ENCODE results near the gene CFD. TPM values are rescaled to one million over a fixed set of nuclear protein-coding genes. Genes with fewer than 3 reads are reported as not detected.
A peak's percentile ranks its signal among the peaks of the same experiment; 100 is the strongest.

The CFD gene
- total and polyA plus RNA-seq, 2 experiments from 2014 or later, result 0.90 to 4.7 TPM

DNA sequence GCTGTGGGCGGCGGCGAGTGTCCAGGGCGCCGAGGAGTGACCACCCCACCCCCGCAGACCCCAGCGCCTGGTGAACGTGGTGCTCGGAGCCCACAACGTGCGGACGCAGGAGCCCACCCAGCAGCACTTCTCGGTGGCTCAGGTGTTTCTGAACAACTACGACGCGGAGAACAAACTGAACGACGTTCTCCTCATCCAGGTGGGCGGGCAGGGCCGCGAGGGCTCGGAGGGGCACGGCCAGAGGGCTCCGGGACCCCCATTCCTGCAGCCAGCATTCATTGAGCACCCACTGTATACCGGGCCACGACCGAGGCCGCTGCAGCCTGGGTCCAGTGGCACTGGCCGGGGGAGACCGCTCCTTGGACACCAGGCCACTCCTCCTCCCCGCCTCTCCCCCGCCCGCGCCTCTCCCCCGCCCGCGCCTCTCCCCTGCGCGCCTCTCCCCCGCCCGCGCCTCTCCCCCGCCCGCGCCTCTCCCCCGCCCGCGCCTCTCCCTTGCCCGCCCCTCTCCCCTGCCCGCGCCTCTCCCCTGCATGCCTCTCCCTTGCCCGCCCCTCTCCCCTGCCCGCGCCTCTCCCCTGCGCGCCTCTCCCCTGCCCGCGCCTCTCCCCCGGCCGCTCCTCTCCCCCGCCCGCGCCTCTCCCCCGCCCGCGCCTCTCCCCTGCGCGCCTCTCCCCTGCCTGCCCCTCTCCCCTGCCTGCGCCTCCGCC is 15.5 kb upstream of the CFD start:
- H3K79me2 ChIP-seq (replicated peaks; ENCODE audit: insufficient read depth), result no peaks in the 10 kb centered on the region
- no peak for DNase-seq (ENCODE audit: low spot score)
- Mint-ChIP-seq H3K9me3 (peaks cover 4% of the 10 kb centered on the region; the same call in 2 of the 3 replicates), H3K36me3 (ENCODE audit: low read depth) (no peaks in the 10 kb centered on the region; the same call in 2 of the 3 replicates), H3K27ac (no peak overlapping the region), H3K4me1 (peaks cover 2% of the 10 kb centered on the region; the same call in 1 of the 3 replicates), H3K4me3 (no peak overlapping the region), H3K27me3 (ENCODE audit: insufficient read depth, low read depth, poor library complexity) (peaks cover 33% of the 10 kb centered on the region)
- H3K27ac ChIP-seq (ENCODE audit: low read depth), result no peak overlapping the region
- peak overlapping the region; percentile 76; the same call in 1 of the 2 replicates for H2AFZ ChIP-seq
- H3K27me3 ChIP-seq (ENCODE audit: insufficient read depth), result peaks cover 27% of the 10 kb centered on the region
- ATAC-seq, result peak; percentile 15
- H3K9me2 ChIP-seq (ENCODE audit: insufficient read depth), result no peaks in the 10 kb centered on the region
- peak overlapping the region; percentile 49 for H3K4me3 ChIP-seq
- H3F3A ChIP-seq (replicated peaks; ENCODE audit: low read depth), result peaks cover 5% of the 10 kb centered on the region; the same call in 1 of the 2 replicates
- H3K4me1 ChIP-seq (ENCODE audit: insufficient read depth), result no peaks in the 10 kb centered on the region
- H3K4me2 ChIP-seq, result peak overlapping the region; percentile 65
- no peak for TF ChIP-seq EZH2phosphoT487 (IDR thresholded peaks at IDR 0.05; ENCODE audit: unreplicated experiment)
- TF ChIP-seq, protein P1, sequence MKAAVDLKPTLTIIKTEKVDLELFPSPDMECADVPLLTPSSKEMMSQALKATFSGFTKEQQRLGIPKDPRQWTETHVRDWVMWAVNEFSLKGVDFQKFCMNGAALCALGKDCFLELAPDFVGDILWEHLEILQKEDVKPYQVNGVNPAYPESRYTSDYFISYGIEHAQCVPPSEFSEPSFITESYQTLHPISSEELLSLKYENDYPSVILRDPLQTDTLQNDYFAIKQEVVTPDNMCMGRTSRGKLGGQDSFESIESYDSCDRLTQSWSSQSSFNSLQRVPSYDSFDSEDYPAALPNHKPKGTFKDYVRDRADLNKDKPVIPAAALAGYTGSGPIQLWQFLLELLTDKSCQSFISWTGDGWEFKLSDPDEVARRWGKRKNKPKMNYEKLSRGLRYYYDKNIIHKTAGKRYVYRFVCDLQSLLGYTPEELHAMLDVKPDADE (IDR thresholded peaks at IDR 0.05), result no peak
- no peak for TF ChIP-seq NANOG (IDR thresholded peaks at IDR 0.05; ENCODE audit: borderline replicate concordance)
- no peak for TF ChIP-seq EZH2 (IDR thresholded peaks at IDR 0.05; ENCODE audit: low read depth, unreplicated experiment)
- TF ChIP-seq STAT1 (IDR thresholded peaks at IDR 0.05; ENCODE audit: unreplicated experiment), result no peak
- TF ChIP-seq, protein P2, sequence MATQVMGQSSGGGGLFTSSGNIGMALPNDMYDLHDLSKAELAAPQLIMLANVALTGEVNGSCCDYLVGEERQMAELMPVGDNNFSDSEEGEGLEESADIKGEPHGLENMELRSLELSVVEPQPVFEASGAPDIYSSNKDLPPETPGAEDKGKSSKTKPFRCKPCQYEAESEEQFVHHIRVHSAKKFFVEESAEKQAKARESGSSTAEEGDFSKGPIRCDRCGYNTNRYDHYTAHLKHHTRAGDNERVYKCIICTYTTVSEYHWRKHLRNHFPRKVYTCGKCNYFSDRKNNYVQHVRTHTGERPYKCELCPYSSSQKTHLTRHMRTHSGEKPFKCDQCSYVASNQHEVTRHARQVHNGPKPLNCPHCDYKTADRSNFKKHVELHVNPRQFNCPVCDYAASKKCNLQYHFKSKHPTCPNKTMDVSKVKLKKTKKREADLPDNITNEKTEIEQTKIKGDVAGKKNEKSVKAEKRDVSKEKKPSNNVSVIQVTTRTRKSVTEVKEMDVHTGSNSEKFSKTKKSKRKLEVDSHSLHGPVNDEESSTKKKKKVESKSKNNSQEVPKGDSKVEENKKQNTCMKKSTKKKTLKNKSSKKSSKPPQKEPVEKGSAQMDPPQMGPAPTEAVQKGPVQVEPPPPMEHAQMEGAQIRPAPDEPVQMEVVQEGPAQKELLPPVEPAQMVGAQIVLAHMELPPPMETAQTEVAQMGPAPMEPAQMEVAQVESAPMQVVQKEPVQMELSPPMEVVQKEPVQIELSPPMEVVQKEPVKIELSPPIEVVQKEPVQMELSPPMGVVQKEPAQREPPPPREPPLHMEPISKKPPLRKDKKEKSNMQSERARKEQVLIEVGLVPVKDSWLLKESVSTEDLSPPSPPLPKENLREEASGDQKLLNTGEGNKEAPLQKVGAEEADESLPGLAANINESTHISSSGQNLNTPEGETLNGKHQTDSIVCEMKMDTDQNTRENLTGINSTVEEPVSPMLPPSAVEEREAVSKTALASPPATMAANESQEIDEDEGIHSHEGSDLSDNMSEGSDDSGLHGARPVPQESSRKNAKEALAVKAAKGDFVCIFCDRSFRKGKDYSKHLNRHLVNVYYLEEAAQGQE (IDR thresholded peaks at IDR 0.05; ENCODE audit: unreplicated experiment), result no peak
- TF ChIP-seq CREB1 (CRISPR knock-in tag; IDR thresholded peaks at IDR 0.05; ENCODE audit: low read depth), result no peak
- TF ChIP-seq ZNF114 (CRISPR knock-in tag; IDR thresholded peaks at IDR 0.05), result no peak
- TF ChIP-seq POLR2AphosphoS5 (IDR thresholded peaks at IDR 0.05; ENCODE audit: low read depth), result no peak
- TF ChIP-seq, protein P3, sequence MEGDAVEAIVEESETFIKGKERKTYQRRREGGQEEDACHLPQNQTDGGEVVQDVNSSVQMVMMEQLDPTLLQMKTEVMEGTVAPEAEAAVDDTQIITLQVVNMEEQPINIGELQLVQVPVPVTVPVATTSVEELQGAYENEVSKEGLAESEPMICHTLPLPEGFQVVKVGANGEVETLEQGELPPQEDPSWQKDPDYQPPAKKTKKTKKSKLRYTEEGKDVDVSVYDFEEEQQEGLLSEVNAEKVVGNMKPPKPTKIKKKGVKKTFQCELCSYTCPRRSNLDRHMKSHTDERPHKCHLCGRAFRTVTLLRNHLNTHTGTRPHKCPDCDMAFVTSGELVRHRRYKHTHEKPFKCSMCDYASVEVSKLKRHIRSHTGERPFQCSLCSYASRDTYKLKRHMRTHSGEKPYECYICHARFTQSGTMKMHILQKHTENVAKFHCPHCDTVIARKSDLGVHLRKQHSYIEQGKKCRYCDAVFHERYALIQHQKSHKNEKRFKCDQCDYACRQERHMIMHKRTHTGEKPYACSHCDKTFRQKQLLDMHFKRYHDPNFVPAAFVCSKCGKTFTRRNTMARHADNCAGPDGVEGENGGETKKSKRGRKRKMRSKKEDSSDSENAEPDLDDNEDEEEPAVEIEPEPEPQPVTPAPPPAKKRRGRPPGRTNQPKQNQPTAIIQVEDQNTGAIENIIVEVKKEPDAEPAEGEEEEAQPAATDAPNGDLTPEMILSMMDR (conservative IDR thresholded peaks at IDR 0.05; ENCODE audit: low read depth in 2 of 2), result no peak
- no peak for TF ChIP-seq JUNB (IDR thresholded peaks at IDR 0.05; ENCODE audit: unreplicated experiment)
- TF ChIP-seq, protein P4, sequence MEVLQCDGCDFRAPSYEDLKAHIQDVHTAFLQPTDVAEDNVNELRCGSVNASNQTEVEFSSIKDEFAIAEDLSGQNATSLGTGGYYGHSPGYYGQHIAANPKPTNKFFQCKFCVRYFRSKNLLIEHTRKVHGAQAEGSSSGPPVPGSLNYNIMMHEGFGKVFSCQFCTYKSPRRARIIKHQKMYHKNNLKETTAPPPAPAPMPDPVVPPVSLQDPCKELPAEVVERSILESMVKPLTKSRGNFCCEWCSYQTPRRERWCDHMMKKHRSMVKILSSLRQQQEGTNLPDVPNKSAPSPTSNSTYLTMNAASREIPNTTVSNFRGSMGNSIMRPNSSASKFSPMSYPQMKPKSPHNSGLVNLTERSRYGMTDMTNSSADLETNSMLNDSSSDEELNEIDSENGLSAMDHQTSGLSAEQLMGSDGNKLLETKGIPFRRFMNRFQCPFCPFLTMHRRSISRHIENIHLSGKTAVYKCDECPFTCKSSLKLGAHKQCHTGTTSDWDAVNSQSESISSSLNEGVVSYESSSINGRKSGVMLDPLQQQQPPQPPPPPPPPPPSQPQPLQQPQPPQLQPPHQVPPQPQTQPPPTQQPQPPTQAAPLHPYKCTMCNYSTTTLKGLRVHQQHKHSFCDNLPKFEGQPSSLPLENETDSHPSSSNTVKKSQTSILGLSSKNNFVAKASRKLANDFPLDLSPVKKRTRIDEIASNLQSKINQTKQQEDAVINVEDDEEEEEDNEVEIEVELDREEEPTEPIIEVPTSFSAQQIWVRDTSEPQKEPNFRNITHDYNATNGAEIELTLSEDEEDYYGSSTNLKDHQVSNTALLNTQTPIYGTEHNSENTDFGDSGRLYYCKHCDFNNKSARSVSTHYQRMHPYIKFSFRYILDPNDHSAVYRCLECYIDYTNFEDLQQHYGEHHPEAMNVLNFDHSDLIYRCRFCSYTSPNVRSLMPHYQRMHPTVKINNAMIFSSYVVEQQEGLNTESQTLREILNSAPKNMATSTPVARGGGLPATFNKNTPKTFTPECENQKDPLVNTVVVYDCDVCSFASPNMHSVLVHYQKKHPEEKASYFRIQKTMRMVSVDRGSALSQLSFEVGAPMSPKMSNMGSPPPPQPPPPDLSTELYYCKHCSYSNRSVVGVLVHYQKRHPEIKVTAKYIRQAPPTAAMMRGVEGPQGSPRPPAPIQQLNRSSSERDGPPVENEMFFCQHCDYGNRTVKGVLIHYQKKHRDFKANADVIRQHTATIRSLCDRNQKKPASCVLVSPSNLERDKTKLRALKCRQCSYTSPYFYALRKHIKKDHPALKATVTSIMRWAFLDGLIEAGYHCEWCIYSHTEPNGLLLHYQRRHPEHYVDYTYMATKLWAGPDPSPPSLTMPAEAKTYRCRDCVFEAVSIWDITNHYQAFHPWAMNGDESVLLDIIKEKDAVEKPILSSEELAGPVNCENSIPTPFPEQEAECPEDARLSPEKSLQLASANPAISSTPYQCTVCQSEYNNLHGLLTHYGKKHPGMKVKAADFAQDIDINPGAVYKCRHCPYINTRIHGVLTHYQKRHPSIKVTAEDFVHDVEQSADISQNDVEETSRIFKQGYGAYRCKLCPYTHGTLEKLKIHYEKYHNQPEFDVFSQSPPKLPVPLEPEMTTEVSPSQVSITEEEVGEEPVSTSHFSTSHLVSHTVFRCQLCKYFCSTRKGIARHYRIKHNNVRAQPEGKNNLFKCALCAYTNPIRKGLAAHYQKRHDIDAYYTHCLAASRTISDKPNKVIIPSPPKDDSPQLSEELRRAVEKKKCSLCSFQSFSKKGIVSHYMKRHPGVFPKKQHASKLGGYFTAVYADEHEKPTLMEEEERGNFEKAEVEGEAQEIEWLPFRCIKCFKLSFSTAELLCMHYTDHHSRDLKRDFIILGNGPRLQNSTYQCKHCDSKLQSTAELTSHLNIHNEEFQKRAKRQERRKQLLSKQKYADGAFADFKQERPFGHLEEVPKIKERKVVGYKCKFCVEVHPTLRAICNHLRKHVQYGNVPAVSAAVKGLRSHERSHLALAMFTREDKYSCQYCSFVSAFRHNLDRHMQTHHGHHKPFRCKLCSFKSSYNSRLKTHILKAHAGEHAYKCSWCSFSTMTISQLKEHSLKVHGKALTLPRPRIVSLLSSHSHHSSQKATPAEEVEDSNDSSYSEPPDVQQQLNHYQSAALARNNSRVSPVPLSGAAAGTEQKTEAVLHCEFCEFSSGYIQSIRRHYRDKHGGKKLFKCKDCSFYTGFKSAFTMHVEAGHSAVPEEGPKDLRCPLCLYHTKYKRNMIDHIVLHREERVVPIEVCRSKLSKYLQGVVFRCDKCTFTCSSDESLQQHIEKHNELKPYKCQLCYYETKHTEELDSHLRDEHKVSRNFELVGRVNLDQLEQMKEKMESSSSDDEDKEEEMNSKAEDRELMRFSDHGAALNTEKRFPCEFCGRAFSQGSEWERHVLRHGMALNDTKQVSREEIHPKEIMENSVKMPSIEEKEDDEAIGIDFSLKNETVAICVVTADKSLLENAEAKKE (CRISPR knock-in tag; IDR thresholded peaks at IDR 0.05), result no peak
- TF ChIP-seq ZNF331 (CRISPR knock-in tag; IDR thresholded peaks at IDR 0.05; ENCODE audit: low read depth), result no peak
- no peaks in the 10 kb centered on the region for H4K20me1 ChIP-seq (replicated peaks; ENCODE audit: insufficient read depth)
- no peaks in the 10 kb centered on the region for H3K36me3 ChIP-seq (ENCODE audit: insufficient read depth)

Measured in GM23338 (cell line).